ENCODE measurements around the gene MICOS13. TPM values are rescaled to one million over a fixed set of nuclear protein-coding genes. Genes with fewer than 3 reads are reported as not detected.

The MICOS13 gene
- total and polyA plus RNA-seq, 7 experiments from 2014 or later, result 26.1 to 109 (median 39.8) TPM

- Histone ChIP-seq H3K4me3 (ENCODE audit: low read length) (no peak overlapping the region), H3K36me3 (ENCODE audit: control insufficient read depth in 2 of 3, insufficient read depth in 3 of 3, low read length in 3 of 3) (peaks cover 26 to 76% (median 34%) of the 10 kb centered on the region in 3 experiments), H3K9me3 (ENCODE audit: control insufficient read depth in 2 of 3, low read length in 3 of 3) (no peaks in the 10 kb centered on the region), H3K4me1 (ENCODE audit: control insufficient read depth in 2 of 2, insufficient read depth in 2 of 2, low read length in 2 of 2) (no peaks in the 10 kb centered on the region), H3K27me3 (ENCODE audit: control insufficient read depth in 2 of 2, insufficient read depth in 2 of 2, low read length in 2 of 2) (no peaks in the 10 kb centered on the region), H3K27ac (ENCODE audit: low read depth, low read length) (no peak overlapping the region)
- no peak for DNase-seq
- Mint-ChIP-seq H3K27me3 (no peaks in the 10 kb centered on the region), H3K4me1 (peaks cover 11 to 50% (median 41%) of the 10 kb centered on the region in 7 donors), H3K36me3 (peaks cover 25 to 46% (median 29%) of the 10 kb centered on the region in 5 donors), H3K4me3 (no peak overlapping the region), H3K9me3 (no peaks in the 10 kb centered on the region), H3K27ac (peak overlapping the region in 2 of 9 donors; percentile 26 to 69)
- intact Hi-C loops (cut with micrococcal nuclease), result no loop called here
- no peak for ATAC-seq
- CTCF ChIA-PET, result no interaction called here
- POLR2A ChIA-PET, result interaction anchor here (0.7 kb wide), 1 partner anchor 16 kb away, joined by 3 read pairs; no protein-coding TSS in a partner anchor
These were observed 37.3 kb downstream of the MICOS13 start for GRCh38 chr19:5643060-5643459.

GRCh38 chr19:5642204-5642603 lies 38.1 kb downstream of the MICOS13 start:
- H3K9me3 ChIP-seq (ENCODE audit: control insufficient read depth in 2 of 3, low read length in 3 of 3), result no peaks in the 10 kb centered on the region
- DNase-seq (no peak), ATAC-seq (no peak)
- Mint-ChIP-seq H3K4me1 (peaks cover 16 to 57% (median 47%) of the 10 kb centered on the region in 7 donors), H3K4me3 (no peak overlapping the region), H3K36me3 (peaks cover 22 to 43% (median 23%) of the 10 kb centered on the region in 5 donors), H3K27me3 (no peaks in the 10 kb centered on the region), H3K9me3 (no peaks in the 10 kb centered on the region), H3K27ac (peak overlapping the region in 2 of 9 donors; percentile 38 to 60)
- POLR2A ChIA-PET, result no interaction called here
- no peak overlapping the region for H3K4me3 ChIP-seq (ENCODE audit: low read length)
- H3K27me3 ChIP-seq (ENCODE audit: control insufficient read depth in 2 of 2, insufficient read depth in 2 of 2, low read length in 2 of 2), result no peaks in the 10 kb centered on the region
- peaks cover 23 to 67% (median 25%) of the 10 kb centered on the region in 3 experiments for H3K36me3 ChIP-seq (ENCODE audit: control insufficient read depth in 2 of 3, insufficient read depth in 3 of 3, low read length in 3 of 3)
- CTCF ChIA-PET, result no interaction called here
- H3K27ac ChIP-seq (ENCODE audit: low read depth, low read length), result no peak overlapping the region
- intact Hi-C loops (cut with micrococcal nuclease), result no loop called here
- no peaks in the 10 kb centered on the region for H3K4me1 ChIP-seq (ENCODE audit: control insufficient read depth in 2 of 2, insufficient read depth in 2 of 2, low read length in 2 of 2)

- intact Hi-C loops (cut with micrococcal nuclease), result no loop called here
- peaks cover 16 to 56% (median 42%) of the 10 kb centered on the region in 7 donors for H3K4me1 Mint-ChIP-seq
- H3K36me3 ChIP-seq (ENCODE audit: control insufficient read depth in 2 of 3, insufficient read depth in 3 of 3, low read length in 3 of 3), result peaks cover 14 to 58% (median 22%) of the 10 kb centered on the region in 3 experiments
These were observed 39.1 kb downstream of the MICOS13 start for GRCh38 chr19:5641171-5641570.

GRCh38 chr19:5637971-5638370 lies 42.3 kb downstream of the MICOS13 start:
- H3K36me3 Mint-ChIP-seq, result peaks cover 5 to 10% (median 9%) of the 10 kb centered on the region in 5 donors
- no peaks in the 10 kb centered on the region for H3K9me3 Mint-ChIP-seq
- no peak for DNase-seq
- peaks cover 0 to 35% (median 8%) of the 10 kb centered on the region in 3 experiments for H3K36me3 ChIP-seq (ENCODE audit: control insufficient read depth in 2 of 3, insufficient read depth in 3 of 3, low read length in 3 of 3)
- no peak for ATAC-seq
- no peaks in the 10 kb centered on the region for H3K4me1 ChIP-seq (ENCODE audit: control insufficient read depth in 2 of 2, insufficient read depth in 2 of 2, low read length in 2 of 2)
- ChIA-PET CTCF (no interaction called here), POLR2A (no interaction called here)
- no peak overlapping the region for H3K4me3 Mint-ChIP-seq
- H3K4me3 ChIP-seq (ENCODE audit: low read length), result no peak overlapping the region
- H3K27me3 ChIP-seq (ENCODE audit: control insufficient read depth in 2 of 2, insufficient read depth in 2 of 2, low read length in 2 of 2), result no peaks in the 10 kb centered on the region
- no peaks in the 10 kb centered on the region for H3K27me3 Mint-ChIP-seq
- H3K27ac ChIP-seq (ENCODE audit: low read depth, low read length), result no peak overlapping the region
- intact Hi-C loops (cut with micrococcal nuclease), result no loop called here
- H3K27ac Mint-ChIP-seq, result peak overlapping the region in 4 of 9 donors; percentile 29 to 61 (median 44)
- H3K9me3 ChIP-seq (ENCODE audit: control insufficient read depth in 2 of 3, low read length in 3 of 3), result no peaks in the 10 kb centered on the region
- peaks cover 20 to 62% (median 48%) of the 10 kb centered on the region in 7 donors for H3K4me1 Mint-ChIP-seq

More at GRCh38 chr19:5641171-5641570, 39.1 kb downstream of the MICOS13 start:
- DNase-seq (no peak), ATAC-seq (no peak)
- no peaks in the 10 kb centered on the region for H3K27me3 Mint-ChIP-seq
- peaks cover 15 to 32% (median 17%) of the 10 kb centered on the region in 5 donors for H3K36me3 Mint-ChIP-seq
- H3K4me3 Mint-ChIP-seq, result peak overlapping the region in 2 of 10 donors; percentile 20 to 33
- no peaks in the 10 kb centered on the region for H3K9me3 Mint-ChIP-seq
- ChIA-PET POLR2A (no interaction called here), CTCF (no interaction called here)
- H3K27ac Mint-ChIP-seq, result peak overlapping the region in 6 of 9 donors; percentile 17 to 69 (median 54)
- Histone ChIP-seq H3K4me3 (ENCODE audit: low read length) (no peak overlapping the region), H3K27me3 (ENCODE audit: control insufficient read depth in 2 of 2, insufficient read depth in 2 of 2, low read length in 2 of 2) (no peaks in the 10 kb centered on the region), H3K9me3 (ENCODE audit: control insufficient read depth in 2 of 3, low read length in 3 of 3) (no peaks in the 10 kb centered on the region), H3K4me1 (ENCODE audit: control insufficient read depth in 2 of 2, insufficient read depth in 2 of 2, low read length in 2 of 2) (no peaks in the 10 kb centered on the region), H3K27ac (ENCODE audit: low read depth, low read length) (no peak overlapping the region)

- peaks cover 14% of the 10 kb centered on the region in 2 donors for H3K4me1 ChIP-seq (ENCODE audit: control insufficient read depth in 2 of 2, insufficient read depth in 2 of 2, low read length in 2 of 2)
- ChIA-PET CTCF (interaction anchor here (0.6 to 1.5 kb wide), 2 partner anchors 54 to 80 kb away, joined by 3 read pairs; no protein-coding TSS in a partner anchor), POLR2A (interaction anchor here (0.9 to 1.3 kb wide), 3 partner anchors 11 to 16 kb away, joined by 4 to 7 read pairs (median 6); partner anchors contain the start of genes SAFB and SAFB2)
- peaks cover 0 to 11% (median 5%) of the 10 kb centered on the region in 5 donors for H3K36me3 Mint-ChIP-seq
- peak overlapping the region in 2 of 10 donors; percentile 8 to 19 for H3K4me3 Mint-ChIP-seq
- peaks cover 33 to 76% (median 58%) of the 10 kb centered on the region in 7 donors for H3K4me1 Mint-ChIP-seq
- intact Hi-C loops (cut with micrococcal nuclease), result no loop called here
- no peak for ATAC-seq
- H3K27me3 ChIP-seq (ENCODE audit: control insufficient read depth in 2 of 2, insufficient read depth in 2 of 2, low read length in 2 of 2), result no peaks in the 10 kb centered on the region
- no peak overlapping the region for H3K27ac ChIP-seq (ENCODE audit: low read depth, low read length)
- H3K9me3 ChIP-seq (ENCODE audit: control insufficient read depth in 2 of 3, low read length in 3 of 3), result no peaks in the 10 kb centered on the region
- H3K27ac Mint-ChIP-seq, result peak overlapping the region in 3 of 9 donors; percentile 10 to 22 (median 17)
- DNase-seq, result no peak
- H3K9me3 Mint-ChIP-seq, result no peaks in the 10 kb centered on the region
- H3K4me3 ChIP-seq (ENCODE audit: low read length), result no peak overlapping the region
- H3K27me3 Mint-ChIP-seq, result no peaks in the 10 kb centered on the region
- peaks cover 0 to 14% (median 4%) of the 10 kb centered on the region in 3 experiments for H3K36me3 ChIP-seq (ENCODE audit: control insufficient read depth in 2 of 3, insufficient read depth in 3 of 3, low read length in 3 of 3)
These were observed 44.9 kb downstream of the MICOS13 start for GRCh38 chr19:5635427-5635826.

- POLR2A ChIA-PET, result no interaction called here
- H3K36me3 ChIP-seq (ENCODE audit: control insufficient read depth in 2 of 3, insufficient read depth in 3 of 3, low read length in 3 of 3), result peaks cover 7 to 23% (median 8%) of the 10 kb centered on the region in 3 experiments
- Mint-ChIP-seq H3K36me3 (peaks cover 2 to 16% (median 12%) of the 10 kb centered on the region in 5 donors), H3K27ac (peak overlapping the region in 3 of 9 donors; percentile 20 to 52 (median 30)), H3K4me1 (peaks cover 46 to 89% (median 75%) of the 10 kb centered on the region in 7 donors), H3K27me3 (no peaks in the 10 kb centered on the region), H3K4me3 (peak overlapping the region in 6 of 10 donors; percentile 12 to 66 (median 60)), H3K9me3 (no peaks in the 10 kb centered on the region)
- ATAC-seq (no peak), DNase-seq (no peak)
- no peak overlapping the region for H3K4me3 ChIP-seq (ENCODE audit: low read length)
- intact Hi-C loops (cut with micrococcal nuclease), result no loop called here
- H3K27me3 ChIP-seq (ENCODE audit: control insufficient read depth in 2 of 2, insufficient read depth in 2 of 2, low read length in 2 of 2), result no peaks in the 10 kb centered on the region
- H3K4me1 ChIP-seq (ENCODE audit: control insufficient read depth in 2 of 2, insufficient read depth in 2 of 2, low read length in 2 of 2), result peaks cover 29 to 32% of the 10 kb centered on the region in 2 donors
- no peak overlapping the region for H3K27ac ChIP-seq (ENCODE audit: low read depth, low read length)
- no peaks in the 10 kb centered on the region for H3K9me3 ChIP-seq (ENCODE audit: control insufficient read depth in 2 of 3, low read length in 3 of 3)
- CTCF ChIA-PET, result no interaction called here
These were observed 47.7 kb downstream of the MICOS13 start for GRCh38 chr19:5632657-5633056.

- no peaks in the 10 kb centered on the region for H3K9me3 Mint-ChIP-seq
- ChIA-PET CTCF (no interaction called here), POLR2A (no interaction called here)
- no peak overlapping the region for H3K27ac ChIP-seq (ENCODE audit: low read depth, low read length)
- H3K4me1 ChIP-seq (ENCODE audit: control insufficient read depth in 2 of 2, insufficient read depth in 2 of 2, low read length in 2 of 2), result peaks cover 33 to 36% of the 10 kb centered on the region in 2 donors
- H3K27me3 Mint-ChIP-seq, result no peaks in the 10 kb centered on the region
- H3K36me3 Mint-ChIP-seq, result peaks cover 5 to 21% (median 15%) of the 10 kb centered on the region in 5 donors
- H3K4me3 ChIP-seq (ENCODE audit: low read length), result no peak overlapping the region
- no peaks in the 10 kb centered on the region for H3K27me3 ChIP-seq (ENCODE audit: control insufficient read depth in 2 of 2, insufficient read depth in 2 of 2, low read length in 2 of 2)
- peak overlapping the region in 1 of 9 donors; percentile 52 for H3K27ac Mint-ChIP-seq
- peaks cover 7 to 27% (median 13%) of the 10 kb centered on the region in 3 experiments for H3K36me3 ChIP-seq (ENCODE audit: control insufficient read depth in 2 of 3, insufficient read depth in 3 of 3, low read length in 3 of 3)
- ATAC-seq (no peak), DNase-seq (no peak)
- no peaks in the 10 kb centered on the region for H3K9me3 ChIP-seq (ENCODE audit: control insufficient read depth in 2 of 3, low read length in 3 of 3)
- intact Hi-C loops (cut with micrococcal nuclease), result no loop called here
- H3K4me1 Mint-ChIP-seq, result peaks cover 50 to 90% (median 77%) of the 10 kb centered on the region in 7 donors
- peak overlapping the region in 8 of 10 donors; percentile 2 to 66 (median 54) for H3K4me3 Mint-ChIP-seq
These were observed 48.1 kb downstream of the MICOS13 start for GRCh38 chr19:5632241-5632612.
